Measurements from ENCODE around the gene POP4. TPM values are rescaled to one million over a fixed set of nuclear protein-coding genes. Genes with fewer than 3 reads are reported as not detected.
A peak's percentile ranks its signal among the peaks of the same experiment; 100 is the strongest.

Gene POP4
- total and polyA plus RNA-seq, 2 of the 13 experiments (the other 11 are each of a cell fraction or from before 2014, with no cell fraction given): 32.2 to 84.0 TPM

DNA sequence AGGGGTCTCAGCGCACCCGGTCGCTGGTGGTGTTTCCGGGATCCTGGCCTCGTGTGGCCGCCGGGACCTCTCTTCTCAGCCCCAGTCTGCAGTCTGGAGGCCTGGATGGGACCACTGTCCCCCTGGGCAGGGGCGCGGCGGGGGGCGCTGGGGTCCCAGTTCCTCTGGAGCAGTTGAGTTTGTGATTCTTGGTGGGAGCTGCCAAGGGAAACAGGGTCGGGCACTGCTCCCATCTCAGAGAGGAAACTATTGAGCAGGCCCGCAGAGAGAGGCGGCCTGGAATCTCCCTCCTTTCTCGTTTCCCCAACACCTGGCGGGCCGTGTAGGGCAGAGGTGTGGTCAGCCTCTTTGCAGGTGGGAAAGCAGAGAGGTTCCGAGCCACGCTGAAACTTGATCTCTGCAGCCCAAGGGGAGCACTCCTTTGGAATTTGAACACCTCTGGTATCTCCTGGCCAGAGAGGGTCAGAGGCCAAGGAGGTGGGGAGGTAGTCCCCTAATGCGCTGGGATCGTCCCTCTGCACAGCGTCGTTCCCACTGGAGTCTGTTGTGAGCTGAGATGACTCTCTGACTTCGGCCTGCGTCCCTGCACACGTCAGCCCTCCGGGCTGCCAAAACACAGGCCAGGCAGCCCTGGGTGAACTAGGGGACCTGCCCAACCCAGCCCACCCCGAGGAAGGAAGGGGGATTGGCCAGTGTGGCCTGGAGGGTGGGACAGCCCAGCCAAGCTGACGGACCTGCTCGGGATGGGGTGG is 59.9 kb downstream of the POP4 start (continued):
- TF ChIP-seq, protein P1, sequence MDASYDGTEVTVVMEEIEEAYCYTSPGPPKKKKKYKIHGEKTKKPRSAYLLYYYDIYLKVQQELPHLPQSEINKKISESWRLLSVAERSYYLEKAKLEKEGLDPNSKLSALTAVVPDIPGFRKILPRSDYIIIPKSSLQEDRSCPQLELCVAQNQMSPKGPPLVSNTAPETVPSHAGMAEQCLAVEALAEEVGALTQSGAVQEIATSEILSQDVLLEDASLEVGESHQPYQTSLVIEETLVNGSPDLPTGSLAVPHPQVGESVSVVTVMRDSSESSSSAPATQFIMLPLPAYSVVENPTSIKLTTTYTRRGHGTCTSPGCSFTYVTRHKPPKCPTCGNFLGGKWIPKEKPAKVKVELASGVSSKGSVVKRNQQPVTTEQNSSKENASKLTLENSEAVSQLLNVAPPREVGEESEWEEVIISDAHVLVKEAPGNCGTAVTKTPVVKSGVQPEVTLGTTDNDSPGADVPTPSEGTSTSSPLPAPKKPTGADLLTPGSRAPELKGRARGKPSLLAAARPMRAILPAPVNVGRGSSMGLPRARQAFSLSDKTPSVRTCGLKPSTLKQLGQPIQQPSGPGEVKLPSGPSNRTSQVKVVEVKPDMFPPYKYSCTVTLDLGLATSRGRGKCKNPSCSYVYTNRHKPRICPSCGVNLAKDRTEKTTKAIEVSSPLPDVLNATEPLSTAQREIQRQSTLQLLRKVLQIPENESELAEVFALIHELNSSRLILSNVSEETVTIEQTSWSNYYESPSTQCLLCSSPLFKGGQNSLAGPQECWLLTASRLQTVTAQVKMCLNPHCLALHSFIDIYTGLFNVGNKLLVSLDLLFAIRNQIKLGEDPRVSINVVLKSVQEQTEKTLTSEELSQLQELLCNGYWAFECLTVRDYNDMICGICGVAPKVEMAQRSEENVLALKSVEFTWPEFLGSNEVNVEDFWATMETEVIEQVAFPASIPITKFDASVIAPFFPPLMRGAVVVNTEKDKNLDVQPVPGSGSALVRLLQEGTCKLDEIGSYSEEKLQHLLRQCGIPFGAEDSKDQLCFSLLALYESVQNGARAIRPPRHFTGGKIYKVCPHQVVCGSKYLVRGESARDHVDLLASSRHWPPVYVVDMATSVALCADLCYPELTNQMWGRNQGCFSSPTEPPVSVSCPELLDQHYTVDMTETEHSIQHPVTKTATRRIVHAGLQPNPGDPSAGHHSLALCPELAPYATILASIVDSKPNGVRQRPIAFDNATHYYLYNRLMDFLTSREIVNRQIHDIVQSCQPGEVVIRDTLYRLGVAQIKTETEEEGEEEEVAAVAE (CRISPR knock-in tag; IDR thresholded peaks at IDR 0.05; ENCODE audit: borderline replicate concordance): no peak
- TF ChIP-seq, protein P2, sequence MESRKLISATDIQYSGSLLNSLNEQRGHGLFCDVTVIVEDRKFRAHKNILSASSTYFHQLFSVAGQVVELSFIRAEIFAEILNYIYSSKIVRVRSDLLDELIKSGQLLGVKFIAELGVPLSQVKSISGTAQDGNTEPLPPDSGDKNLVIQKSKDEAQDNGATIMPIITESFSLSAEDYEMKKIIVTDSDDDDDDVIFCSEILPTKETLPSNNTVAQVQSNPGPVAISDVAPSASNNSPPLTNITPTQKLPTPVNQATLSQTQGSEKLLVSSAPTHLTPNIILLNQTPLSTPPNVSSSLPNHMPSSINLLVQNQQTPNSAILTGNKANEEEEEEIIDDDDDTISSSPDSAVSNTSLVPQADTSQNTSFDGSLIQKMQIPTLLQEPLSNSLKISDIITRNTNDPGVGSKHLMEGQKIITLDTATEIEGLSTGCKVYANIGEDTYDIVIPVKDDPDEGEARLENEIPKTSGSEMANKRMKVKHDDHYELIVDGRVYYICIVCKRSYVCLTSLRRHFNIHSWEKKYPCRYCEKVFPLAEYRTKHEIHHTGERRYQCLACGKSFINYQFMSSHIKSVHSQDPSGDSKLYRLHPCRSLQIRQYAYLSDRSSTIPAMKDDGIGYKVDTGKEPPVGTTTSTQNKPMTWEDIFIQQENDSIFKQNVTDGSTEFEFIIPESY (CRISPR knock-in tag; IDR thresholded peaks at IDR 0.05): no peak
- no peak for TF ChIP-seq ZFP90 (CRISPR knock-in tag; IDR thresholded peaks at IDR 0.05; ENCODE audit: borderline replicate concordance)
- TF ChIP-seq ZNF354B (CRISPR knock-in tag; IDR thresholded peaks at IDR 0.05): no peak
- no peak for TF ChIP-seq POLR2AphosphoS5 (IDR thresholded peaks at IDR 0.05; ENCODE audit: low read depth, low read length)
- no peak for TF ChIP-seq ZNF563 (CRISPR knock-in tag; IDR thresholded peaks at IDR 0.05)
- peak; percentile 55 for TF ChIP-seq ZFX (CRISPR knock-in tag; IDR thresholded peaks at IDR 0.05; ENCODE audit: low read depth)
- no peak for TF ChIP-seq ZNF382 (CRISPR knock-in tag; IDR thresholded peaks at IDR 0.05; ENCODE audit: borderline replicate concordance)
- TF ChIP-seq ZNF101 (CRISPR knock-in tag; IDR thresholded peaks at IDR 0.05; ENCODE audit: borderline replicate concordance, low read depth): no peak
- TF ChIP-seq, protein P3, sequence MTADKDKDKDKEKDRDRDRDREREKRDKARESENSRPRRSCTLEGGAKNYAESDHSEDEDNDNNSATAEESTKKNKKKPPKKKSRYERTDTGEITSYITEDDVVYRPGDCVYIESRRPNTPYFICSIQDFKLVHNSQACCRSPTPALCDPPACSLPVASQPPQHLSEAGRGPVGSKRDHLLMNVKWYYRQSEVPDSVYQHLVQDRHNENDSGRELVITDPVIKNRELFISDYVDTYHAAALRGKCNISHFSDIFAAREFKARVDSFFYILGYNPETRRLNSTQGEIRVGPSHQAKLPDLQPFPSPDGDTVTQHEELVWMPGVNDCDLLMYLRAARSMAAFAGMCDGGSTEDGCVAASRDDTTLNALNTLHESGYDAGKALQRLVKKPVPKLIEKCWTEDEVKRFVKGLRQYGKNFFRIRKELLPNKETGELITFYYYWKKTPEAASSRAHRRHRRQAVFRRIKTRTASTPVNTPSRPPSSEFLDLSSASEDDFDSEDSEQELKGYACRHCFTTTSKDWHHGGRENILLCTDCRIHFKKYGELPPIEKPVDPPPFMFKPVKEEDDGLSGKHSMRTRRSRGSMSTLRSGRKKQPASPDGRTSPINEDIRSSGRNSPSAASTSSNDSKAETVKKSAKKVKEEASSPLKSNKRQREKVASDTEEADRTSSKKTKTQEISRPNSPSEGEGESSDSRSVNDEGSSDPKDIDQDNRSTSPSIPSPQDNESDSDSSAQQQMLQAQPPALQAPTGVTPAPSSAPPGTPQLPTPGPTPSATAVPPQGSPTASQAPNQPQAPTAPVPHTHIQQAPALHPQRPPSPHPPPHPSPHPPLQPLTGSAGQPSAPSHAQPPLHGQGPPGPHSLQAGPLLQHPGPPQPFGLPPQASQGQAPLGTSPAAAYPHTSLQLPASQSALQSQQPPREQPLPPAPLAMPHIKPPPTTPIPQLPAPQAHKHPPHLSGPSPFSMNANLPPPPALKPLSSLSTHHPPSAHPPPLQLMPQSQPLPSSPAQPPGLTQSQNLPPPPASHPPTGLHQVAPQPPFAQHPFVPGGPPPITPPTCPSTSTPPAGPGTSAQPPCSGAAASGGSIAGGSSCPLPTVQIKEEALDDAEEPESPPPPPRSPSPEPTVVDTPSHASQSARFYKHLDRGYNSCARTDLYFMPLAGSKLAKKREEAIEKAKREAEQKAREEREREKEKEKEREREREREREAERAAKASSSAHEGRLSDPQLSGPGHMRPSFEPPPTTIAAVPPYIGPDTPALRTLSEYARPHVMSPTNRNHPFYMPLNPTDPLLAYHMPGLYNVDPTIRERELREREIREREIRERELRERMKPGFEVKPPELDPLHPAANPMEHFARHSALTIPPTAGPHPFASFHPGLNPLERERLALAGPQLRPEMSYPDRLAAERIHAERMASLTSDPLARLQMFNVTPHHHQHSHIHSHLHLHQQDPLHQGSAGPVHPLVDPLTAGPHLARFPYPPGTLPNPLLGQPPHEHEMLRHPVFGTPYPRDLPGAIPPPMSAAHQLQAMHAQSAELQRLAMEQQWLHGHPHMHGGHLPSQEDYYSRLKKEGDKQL (CRISPR knock-in tag; IDR thresholded peaks at IDR 0.05; ENCODE audit: low read depth): no peak
- TF ChIP-seq ARHGAP35 (CRISPR knock-in tag; IDR thresholded peaks at IDR 0.05; ENCODE audit: borderline replicate concordance): no peak
- TF ChIP-seq HMGA1 (CRISPR knock-in tag; conservative IDR thresholded peaks at IDR 0.05): no peak
- TF ChIP-seq, protein P4, sequence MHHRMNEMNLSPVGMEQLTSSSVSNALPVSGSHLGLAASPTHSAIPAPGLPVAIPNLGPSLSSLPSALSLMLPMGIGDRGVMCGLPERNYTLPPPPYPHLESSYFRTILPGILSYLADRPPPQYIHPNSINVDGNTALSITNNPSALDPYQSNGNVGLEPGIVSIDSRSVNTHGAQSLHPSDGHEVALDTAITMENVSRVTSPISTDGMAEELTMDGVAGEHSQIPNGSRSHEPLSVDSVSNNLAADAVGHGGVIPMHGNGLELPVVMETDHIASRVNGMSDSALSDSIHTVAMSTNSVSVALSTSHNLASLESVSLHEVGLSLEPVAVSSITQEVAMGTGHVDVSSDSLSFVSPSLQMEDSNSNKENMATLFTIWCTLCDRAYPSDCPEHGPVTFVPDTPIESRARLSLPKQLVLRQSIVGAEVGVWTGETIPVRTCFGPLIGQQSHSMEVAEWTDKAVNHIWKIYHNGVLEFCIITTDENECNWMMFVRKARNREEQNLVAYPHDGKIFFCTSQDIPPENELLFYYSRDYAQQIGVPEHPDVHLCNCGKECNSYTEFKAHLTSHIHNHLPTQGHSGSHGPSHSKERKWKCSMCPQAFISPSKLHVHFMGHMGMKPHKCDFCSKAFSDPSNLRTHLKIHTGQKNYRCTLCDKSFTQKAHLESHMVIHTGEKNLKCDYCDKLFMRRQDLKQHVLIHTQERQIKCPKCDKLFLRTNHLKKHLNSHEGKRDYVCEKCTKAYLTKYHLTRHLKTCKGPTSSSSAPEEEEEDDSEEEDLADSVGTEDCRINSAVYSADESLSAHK (CRISPR knock-in tag; IDR thresholded peaks at IDR 0.05; ENCODE audit: borderline replicate concordance): no peak
- no peak for TF ChIP-seq ZSCAN22 (CRISPR knock-in tag; IDR thresholded peaks at IDR 0.05)
